Fibroblast of lung (primary cell): ENCODE results near the gene RENBP. TPM values are rescaled to one million over a fixed set of nuclear protein-coding genes. Genes with fewer than 3 reads are reported as not detected.

Experiments
- DNase-seq, 2 donors: peaks; one replicate each; pipeline versions ENCODE4 v3.0.0 to v3.0.0-alpha.2; 2010; ENCODE audit warnings: low read depth in 2 of 2
- H2AFZ ChIP-seq: 2 replicates; pipeline ENCODE4 v1.5.1; 2012; ENCODE audit warnings: low read length, control low read depth, inconsistent platforms
- H3K27ac ChIP-seq: 2 replicates; pipeline ENCODE4 v1.5.1; 2011; ENCODE audit warnings: low read length, control low read depth; ENCODE audit not compliant: insufficient read depth
- H3K27me3 ChIP-seq: 2 replicates; pipeline ENCODE4 v1.5.1; 2011; ENCODE audit warnings: mild to moderate bottlenecking, low read length; ENCODE audit not compliant: control insufficient read depth, insufficient read depth
- H3K36me3 ChIP-seq: 2 replicates; pipeline ENCODE4 v1.5.1; 2011; ENCODE audit warnings: low read length; ENCODE audit not compliant: control insufficient read depth, insufficient read depth
- H3K4me1 ChIP-seq: 2 replicates; pipeline ENCODE4 v1.5.1; 2011; ENCODE audit warnings: low read length; ENCODE audit not compliant: control insufficient read depth, insufficient read depth; ENCODE audit errors: extremely low read depth
- H3K4me2 ChIP-seq: 2 replicates; pipeline ENCODE4 v1.5.1; 2011; ENCODE audit warnings: low read length, control low read depth; ENCODE audit not compliant: insufficient read depth; ENCODE audit errors: extremely low read depth
- H3K4me3 ChIP-seq, 4 experiments: fragments of 200-600 bp in 1 of 4; sonication (generic) in 1 of 4; replicated peaks in 1 of 4; 2 replicates each; pipeline ENCODE4 v1.5.1; 2011 to 2016; ENCODE audit warnings: low read length in 4 of 4, low read depth in 3 of 4, mild to moderate bottlenecking in 3 of 4, control low read depth in 2 of 4, inconsistent platforms in 1 of 4, mixed read lengths in 1 of 4; ENCODE audit not compliant: insufficient read depth in 1 of 4; ENCODE audit errors: control extremely low read depth in 1 of 4
- H3K79me2 ChIP-seq: 2 replicates; pipeline ENCODE4 v1.5.1; 2012; ENCODE audit warnings: mild to moderate bottlenecking, low read length, inconsistent platforms; ENCODE audit not compliant: control insufficient read depth, insufficient read depth
- H3K9ac ChIP-seq: 2 replicates; pipeline ENCODE4 v1.5.1; 2011; ENCODE audit warnings: mild to moderate bottlenecking, low read length, control low read depth; ENCODE audit not compliant: insufficient read depth
- H3K9me3 ChIP-seq: 2 replicates; pipeline ENCODE4 v1.5.1; 2012; ENCODE audit warnings: low read depth, low read length; ENCODE audit not compliant: control insufficient read depth, insufficient read depth
- H4K20me1 ChIP-seq: 2 replicates; pipeline ENCODE4 v1.5.1; 2011; ENCODE audit warnings: low read length; ENCODE audit not compliant: control insufficient read depth, insufficient read depth; ENCODE audit errors: extremely low read depth
- CTCF ChIP-seq, 2 donors: IDR thresholded peaks in 1 of 2; conservative IDR thresholded peaks in 1 of 2; 1 replicate in 1 of 2; 2 replicates in 1 of 2; pipeline ENCODE4 v1.5.1; 2011 to 2012; ENCODE audit warnings: low read length in 2 of 2, control low read depth in 1 of 2, inconsistent platforms in 1 of 2, low read depth in 1 of 2, mild to moderate bottlenecking in 1 of 2
- EZH2 ChIP-seq: IDR thresholded peaks from 2 replicates; pipeline ENCODE4 v1.5.1; 2012; ENCODE audit warnings: low read length, control low read depth, mild to moderate bottlenecking; ENCODE audit errors: missing control alignments
- polyA plus RNA-seq, 2 donors: library from polyadenylated mRNA; depleted of rRNA in 1 of 2; stranded (reverse) in 1 of 2; unstranded in 1 of 2; fragments of >200 nt; gene quantifications; 2 replicates each; pipeline ENCODE4 v1.2.1, GENCODE V29; 2011 to 2012; ENCODE audit warnings: missing spikeins in 1 of 2
- total RNA-seq: library from RNA; depleted of rRNA; stranded (reverse); fragments of >200 nt; gene quantifications from 2 replicates; pipeline ENCODE4 v1.2.1, GENCODE V29; 2014

RENBP gene
- total and polyA plus RNA-seq, 2 donors (not counting 1 experiment from before 2014, with no cell fraction given), result 0.92 to 8.8 TPM

GRCh38 chrX:153951683-153952372 lies 7.4 kb upstream of the RENBP start:
- no peaks in the 10 kb centered on the region for H3K79me2 ChIP-seq
- peaks cover 2% of the 10 kb centered on the region for H3K4me1 ChIP-seq
- no peak overlapping the region for H2AFZ ChIP-seq
- no peaks in the 10 kb centered on the region for H4K20me1 ChIP-seq
- H3K4me3 ChIP-seq, result no peak overlapping the region
- H3K36me3 ChIP-seq, result peaks cover 47% of the 10 kb centered on the region
- no peak overlapping the region for H3K27ac ChIP-seq
- H3K4me2 ChIP-seq, result no peak overlapping the region
- H3K9ac ChIP-seq, result no peak overlapping the region
- no peaks in the 10 kb centered on the region for H3K27me3 ChIP-seq
- DNase-seq, result no peak
- TF ChIP-seq EZH2 (no peak), CTCF (conservative IDR thresholded peaks at IDR 0.05 in 1 of 2, IDR thresholded peaks at IDR 0.05 in 1 of 2; ENCODE audit: low read depth in 1 of 2, low read length in 2 of 2) (no peak)
- no peaks in the 10 kb centered on the region for H3K9me3 ChIP-seq

GRCh38 chrX:153950127-153950526 lies 5.7 kb upstream of the RENBP start:
- Histone ChIP-seq H3K36me3 (peaks cover 35% of the 10 kb centered on the region), H4K20me1 (no peaks in the 10 kb centered on the region), H3K4me3 (no peak overlapping the region), H3K4me1 (peaks cover 2% of the 10 kb centered on the region), H3K9me3 (no peaks in the 10 kb centered on the region), H3K9ac (no peak overlapping the region), H3K4me2 (no peak overlapping the region), H2AFZ (no peak overlapping the region), H3K79me2 (no peaks in the 10 kb centered on the region), H3K27me3 (no peaks in the 10 kb centered on the region), H3K27ac (no peak overlapping the region)
- no peak for DNase-seq
- TF ChIP-seq CTCF (conservative IDR thresholded peaks at IDR 0.05 in 1 of 2, IDR thresholded peaks at IDR 0.05 in 1 of 2; ENCODE audit: low read depth in 1 of 2, low read length in 2 of 2), result no peak
- TF ChIP-seq EZH2, result no peak

DNA sequence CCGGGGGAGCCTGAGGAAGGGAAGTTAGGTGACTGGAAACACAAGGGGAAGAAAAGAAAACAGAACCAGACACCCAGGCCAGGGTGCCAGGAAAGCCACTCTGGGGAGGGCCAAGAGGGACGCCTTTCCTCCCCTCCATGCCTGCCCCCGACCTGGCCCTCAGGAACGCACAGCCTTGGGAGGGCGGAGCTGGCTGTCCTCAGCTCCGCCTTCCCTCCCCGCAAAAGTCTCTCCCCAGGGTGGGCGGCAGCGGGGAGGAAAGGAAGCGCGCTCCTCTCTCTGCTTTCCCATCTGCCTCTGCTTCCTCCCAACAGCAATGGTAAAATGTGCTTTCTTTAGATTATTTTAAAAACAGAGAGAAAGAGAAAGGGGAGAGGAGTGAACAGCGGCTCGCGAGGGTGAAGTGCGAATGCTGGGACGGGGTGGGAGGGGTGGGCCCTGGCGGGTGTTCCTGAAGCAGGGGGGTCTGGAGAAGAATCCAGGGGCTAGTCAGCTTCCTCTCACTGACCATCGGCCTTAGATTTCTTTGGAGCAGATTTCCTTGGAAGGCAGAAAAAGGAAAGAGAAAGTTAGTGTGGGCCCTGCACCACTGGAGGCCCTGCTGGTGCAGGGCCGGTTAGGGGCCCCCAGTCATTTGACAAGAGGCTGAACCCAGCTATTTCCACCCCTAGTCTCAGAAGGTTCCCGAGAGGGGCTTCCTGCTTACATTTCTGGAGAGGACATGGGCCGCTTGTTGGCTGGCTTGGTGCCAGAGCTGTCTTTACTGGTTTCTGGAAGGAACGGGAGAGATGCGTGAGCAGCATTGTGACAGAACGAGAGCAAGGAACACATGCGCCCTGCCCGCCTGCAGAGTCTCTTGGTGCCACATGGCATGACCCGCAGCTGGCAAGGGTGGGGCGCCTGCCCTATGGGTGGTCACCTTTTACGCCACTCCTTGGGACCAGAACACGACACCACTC lies 4.7 kb upstream of the RENBP start:
- Histone ChIP-seq H3K9me3 (no peaks in the 10 kb centered on the region), H3K4me2 (no peak overlapping the region), H3K9ac (no peak overlapping the region), H3K4me1 (peaks cover 2% of the 10 kb centered on the region), H3K27ac (no peak overlapping the region), H3K36me3 (peaks cover 27% of the 10 kb centered on the region), H3K79me2 (no peaks in the 10 kb centered on the region), H3K4me3 (no peak overlapping the region), H2AFZ (no peak overlapping the region), H4K20me1 (no peaks in the 10 kb centered on the region), H3K27me3 (no peaks in the 10 kb centered on the region)
- TF ChIP-seq EZH2, result no peak
- no peak for TF ChIP-seq CTCF (conservative IDR thresholded peaks at IDR 0.05 in 1 of 2, IDR thresholded peaks at IDR 0.05 in 1 of 2; ENCODE audit: low read depth in 1 of 2, low read length in 2 of 2)
- DNase-seq, result no peak
